LNCaP clone FGC (cell line): ENCODE measurements around the gene CARS1.

ENCODE experiments used
- DNase-seq: peaks from one replicate; pipeline ENCODE4 v3.0.0-alpha.2; 2011; ENCODE audit warnings: low read depth
- H3K4me3 ChIP-seq: 2 replicates; pipeline ENCODE4 v1.5.1; 2011; ENCODE audit warnings: mild to moderate bottlenecking, low read depth, low read length, control low read depth
- CTCF ChIP-seq: IDR thresholded peaks from 2 replicates; pipeline ENCODE4 v1.5.1; 2012; ENCODE audit warnings: mild to moderate bottlenecking; ENCODE audit not compliant: control insufficient read depth, insufficient read depth; ENCODE audit errors: extremely low read depth

CARS1 gene

GRCh38 chr11:3057069-3057963, at the start of gene CARS1:
TSS of gene CARS1 (minus strand) at chr11:3057423. CDS start at chr11:3057367, 56 bp downstream.
- no peak for TF ChIP-seq CTCF

GRCh38 chr11:3105791-3106735, 48.8 kb upstream of the CARS1 start:
- TF ChIP-seq CTCF = no peak
- DNase-seq = no peak
- no peak overlapping the region for H3K4me3 ChIP-seq

More at GRCh38 chr11:3057069-3057963, at the start of gene CARS1:
- H3K4me3 ChIP-seq = peak within 1 kb of the TSS; percentile 98
- DNase-seq = peak; percentile 75

- no peak for TF ChIP-seq CTCF
- H3K4me3 ChIP-seq = no peak overlapping the region
- no peak for DNase-seq
Observed at GRCh38 chr11:3104961-3105790, 48.0 kb upstream of the CARS1 start.

- no peak overlapping the region for H3K4me3 ChIP-seq
- TF ChIP-seq CTCF = no peak
- DNase-seq = no peak
Observed at GRCh38 chr11:3104051-3104714, 47.0 kb upstream of the CARS1 start.

GRCh38 chr11:3103076-3103475, 45.9 kb upstream of the CARS1 start:
- no peak for TF ChIP-seq CTCF
- H3K4me3 ChIP-seq = no peak overlapping the region
- no peak for DNase-seq

GRCh38 chr11:3102641-3102921, 45.4 kb upstream of the CARS1 start:
- no peak for TF ChIP-seq CTCF
- H3K4me3 ChIP-seq = no peak overlapping the region
- DNase-seq = no peak
